SJSA1 (cell line): Measurements from ENCODE around the gene IFT22. TPM values are rescaled to one million over a fixed set of nuclear protein-coding genes. Genes with fewer than 3 reads are reported as not detected.
"Not testable (repeated sequence)": the region's sequence is repeated elsewhere in the genome, so short reads cannot be mapped to it uniquely, and the experiment has no call there.

Source experiments
- DNase-seq, 2 experiments: peaks; one replicate each; pipeline ENCODE4 v3.0.0-alpha.2; 2015 to 2020; ENCODE audit warnings: low spot score in 2 of 2, low read depth in 1 of 2
- H3K27ac ChIP-seq: fragments of 250-450 bp; sonication (Bioruptor Pico); 2 replicates; pipeline ENCODE4 v1.5.1; 2020; ENCODE audit warnings: mild to moderate bottlenecking, moderate library complexity
- H3K27me3 ChIP-seq: fragments of 250-450 bp; sonication (Bioruptor Pico); replicated peaks from 2 replicates; pipeline ENCODE4 v1.5.1; 2020; ENCODE audit warnings: mild to moderate bottlenecking, moderate library complexity
- H3K36me3 ChIP-seq: fragments of 250-450 bp; sonication (Bioruptor Pico); 2 replicates; pipeline ENCODE4 v1.5.1; 2020; ENCODE audit warnings: mild to moderate bottlenecking
- H3K4me1 ChIP-seq: fragments of 250-450 bp; sonication (Bioruptor Pico); replicated peaks from 2 replicates; pipeline ENCODE4 v1.6.1; 2021; ENCODE audit warnings: mild to moderate bottlenecking
- H3K4me3 ChIP-seq: fragments of 250-450 bp; sonication (Bioruptor Pico); 2 replicates; pipeline ENCODE4 v1.5.1; 2020; ENCODE audit warnings: mild to moderate bottlenecking
- H3K9me3 ChIP-seq: fragments of 250-450 bp; sonication (Bioruptor Pico); replicated peaks from 2 replicates; pipeline ENCODE4 v1.5.1; 2020; ENCODE audit warnings: mild to moderate bottlenecking
- total RNA-seq: library from RNA; depleted of rRNA; stranded (reverse); fragments of >200 nt; shearing (Covaris generic); gene quantifications from 2 replicates; pipeline ENCODE4 v1.2.3, GENCODE V29; 2014

Gene IFT22
- total RNA-seq, 1 experiment from 2014 or later, result 20.9 TPM

DNA sequence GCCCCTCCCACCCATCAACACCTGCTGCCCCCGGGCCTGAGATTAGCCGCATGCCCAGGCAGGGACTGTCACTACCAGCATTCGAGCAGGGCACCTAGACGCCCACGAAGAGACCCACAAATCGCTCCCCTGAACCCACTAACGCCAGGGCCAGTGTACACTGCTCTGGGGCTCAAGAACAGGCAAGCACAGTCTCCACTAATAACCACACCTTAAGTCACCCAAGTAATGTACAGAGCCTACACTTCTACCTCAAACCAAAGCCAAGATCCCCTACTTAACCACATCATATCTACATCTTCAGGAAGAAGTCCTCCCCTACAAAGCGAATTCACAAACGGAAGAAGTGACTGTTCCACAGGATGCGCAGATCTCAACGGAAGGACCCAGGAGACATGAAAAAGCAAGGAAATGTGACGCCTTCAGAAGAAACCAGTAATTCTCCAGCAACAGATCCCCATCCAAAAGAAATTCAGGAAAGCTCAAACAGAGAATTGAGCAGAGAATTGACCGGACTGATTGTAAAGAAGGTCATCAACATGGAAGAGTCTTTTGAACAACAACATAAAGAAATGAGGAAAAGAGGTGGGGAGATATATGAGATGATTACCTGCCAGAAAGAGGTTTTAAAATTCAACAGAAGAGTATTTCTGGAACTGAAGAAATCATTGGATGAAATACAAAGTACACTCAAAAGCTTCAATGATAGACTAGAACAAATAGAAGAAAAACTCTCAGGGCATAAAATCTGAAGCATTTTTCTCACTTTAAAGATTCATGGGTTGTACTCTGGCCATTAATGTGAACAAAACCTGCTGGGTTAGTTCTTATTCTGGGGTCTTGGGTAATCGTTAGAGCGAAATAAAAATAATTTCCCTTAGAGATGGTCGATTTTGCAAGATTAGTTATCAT lies 20.9 kb downstream of the IFT22 start:
- no peak overlapping the region for H3K27ac ChIP-seq
- peaks cover 61% of the 10 kb centered on the region for H3K27me3 ChIP-seq
- H3K4me3 ChIP-seq, result no peak overlapping the region
- no peak for DNase-seq
- no peaks in the 10 kb centered on the region for H3K36me3 ChIP-seq
- no peaks in the 10 kb centered on the region for H3K4me1 ChIP-seq
- H3K9me3 ChIP-seq, result peaks cover 30% of the 10 kb centered on the region; the same call in 1 of the 2 replicates

DNA sequence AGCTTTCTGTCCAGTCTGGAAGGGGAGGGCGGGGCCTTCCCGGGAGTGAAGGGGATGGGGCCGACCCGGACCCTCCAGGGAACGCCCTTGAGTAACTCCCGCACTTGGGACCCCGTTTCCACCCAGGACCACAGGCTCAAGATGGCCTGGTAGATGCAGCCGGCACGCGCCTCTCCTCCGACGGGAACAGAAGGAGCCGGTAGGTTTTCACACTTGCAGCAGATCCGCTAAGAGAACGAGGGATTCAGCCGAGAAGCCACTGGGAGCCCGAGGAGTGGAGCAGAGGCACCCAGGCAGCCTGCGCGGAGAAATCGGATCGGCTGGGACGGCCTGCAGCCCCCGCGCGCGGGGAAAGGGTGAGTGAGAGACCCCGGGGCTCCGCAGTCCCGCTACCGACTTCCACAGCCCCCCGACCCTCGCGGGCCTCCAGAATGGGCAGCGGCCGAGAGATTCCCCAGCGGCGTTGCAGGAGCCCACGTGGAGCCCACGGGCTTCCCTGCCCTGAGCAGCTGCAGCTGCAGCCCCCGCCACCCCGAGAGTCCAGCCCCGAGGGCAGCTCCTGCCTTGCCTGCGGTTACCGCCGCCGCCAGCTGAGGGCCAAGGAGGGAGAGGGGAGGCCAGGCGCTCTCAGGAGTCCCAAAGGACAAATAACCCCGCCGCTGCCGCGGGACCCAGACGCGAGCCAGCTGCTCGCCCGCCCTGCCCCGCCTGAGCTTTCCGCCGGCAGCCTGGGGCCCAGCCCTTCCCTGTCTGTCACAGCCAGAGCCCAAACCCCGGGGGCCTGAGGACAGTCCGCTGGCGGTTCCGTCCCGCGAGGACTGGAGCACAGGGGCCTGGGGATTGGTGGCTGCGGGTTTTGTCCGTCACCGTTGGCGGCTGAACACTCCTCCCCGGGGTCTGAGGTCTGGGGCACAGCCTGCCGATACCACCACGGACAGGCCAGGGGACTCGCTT lies 21.8 kb downstream of the IFT22 start:
- Histone ChIP-seq H3K9me3 (peaks cover 28% of the 10 kb centered on the region; the same call in 1 of the 2 replicates), H3K27ac (no peak overlapping the region), H3K4me3 (no peak overlapping the region), H3K27me3 (peaks cover 67% of the 10 kb centered on the region), H3K4me1 (no peaks in the 10 kb centered on the region), H3K36me3 (no peaks in the 10 kb centered on the region)
- no peak for DNase-seq

DNA sequence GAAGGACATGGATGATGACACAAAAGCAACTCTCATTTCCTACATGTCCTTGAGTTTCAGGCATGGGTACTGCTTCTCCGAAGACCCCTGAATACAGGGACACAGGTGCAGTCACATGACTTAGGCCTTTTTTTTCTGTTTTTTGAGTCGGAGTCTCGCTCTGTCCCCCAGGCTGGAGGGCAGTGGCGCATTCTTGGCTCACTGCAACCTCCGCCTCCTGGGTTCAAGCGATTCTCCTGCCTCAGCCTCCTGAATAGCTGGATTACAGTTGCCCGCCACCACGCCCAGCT lies 26.8 kb downstream of the IFT22 start:
- H3K36me3 ChIP-seq, result no peaks in the 10 kb centered on the region
- H3K27ac ChIP-seq, result no peak overlapping the region
- H3K4me3 ChIP-seq, result no peak overlapping the region
- H3K4me1 ChIP-seq, result no peaks in the 10 kb centered on the region
- DNase-seq, result no peak
- peaks cover under 1% of the 10 kb centered on the region; the same call in 1 of the 2 replicates for H3K9me3 ChIP-seq
- H3K27me3 ChIP-seq, result peaks cover 52% of the 10 kb centered on the region

DNA sequence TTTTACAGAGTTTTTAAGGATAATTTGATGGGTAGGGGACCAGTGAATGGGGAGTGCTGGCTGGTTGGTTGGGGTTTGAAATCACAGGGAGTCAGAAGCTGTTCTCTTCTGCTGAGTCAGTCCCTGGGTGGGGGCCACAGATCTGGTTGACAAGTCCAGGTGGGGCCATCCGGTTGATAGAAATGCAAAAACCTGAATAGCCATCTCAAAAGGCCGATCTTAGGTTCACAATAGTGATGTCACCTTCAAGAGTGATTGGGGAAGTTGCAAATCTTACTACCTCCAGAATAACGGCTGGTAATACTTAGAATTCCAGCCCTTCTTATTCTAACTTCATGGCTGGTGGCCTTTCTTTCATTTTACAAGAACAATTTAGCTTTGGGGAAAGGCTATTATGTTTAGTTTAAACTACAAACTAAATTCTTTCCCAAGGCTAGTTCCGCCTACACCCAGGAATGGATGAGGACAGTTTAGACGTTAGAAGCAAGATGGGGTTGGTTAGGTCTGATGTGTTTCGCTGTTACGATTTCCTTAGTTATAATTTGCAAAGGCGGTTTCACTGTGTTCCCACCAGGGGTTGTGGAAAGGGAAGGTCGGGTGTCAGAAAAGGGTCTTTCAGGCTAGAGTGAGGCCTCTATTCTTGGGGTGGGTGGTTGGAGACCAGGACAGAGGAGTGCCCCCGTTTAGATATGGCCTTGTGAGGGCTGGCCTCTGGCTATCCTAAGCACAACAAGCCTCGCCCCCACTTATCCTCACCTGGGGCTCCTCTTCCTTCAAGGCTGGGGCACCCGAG lies 27.4 kb downstream of the IFT22 start:
- Histone ChIP-seq H3K27ac (no peak overlapping the region), H3K4me3 (no peak overlapping the region), H3K4me1 (no peaks in the 10 kb centered on the region), H3K9me3 (no peaks in the 10 kb centered on the region), H3K36me3 (no peaks in the 10 kb centered on the region), H3K27me3 (peaks cover 47% of the 10 kb centered on the region)
- no peak for DNase-seq

DNA sequence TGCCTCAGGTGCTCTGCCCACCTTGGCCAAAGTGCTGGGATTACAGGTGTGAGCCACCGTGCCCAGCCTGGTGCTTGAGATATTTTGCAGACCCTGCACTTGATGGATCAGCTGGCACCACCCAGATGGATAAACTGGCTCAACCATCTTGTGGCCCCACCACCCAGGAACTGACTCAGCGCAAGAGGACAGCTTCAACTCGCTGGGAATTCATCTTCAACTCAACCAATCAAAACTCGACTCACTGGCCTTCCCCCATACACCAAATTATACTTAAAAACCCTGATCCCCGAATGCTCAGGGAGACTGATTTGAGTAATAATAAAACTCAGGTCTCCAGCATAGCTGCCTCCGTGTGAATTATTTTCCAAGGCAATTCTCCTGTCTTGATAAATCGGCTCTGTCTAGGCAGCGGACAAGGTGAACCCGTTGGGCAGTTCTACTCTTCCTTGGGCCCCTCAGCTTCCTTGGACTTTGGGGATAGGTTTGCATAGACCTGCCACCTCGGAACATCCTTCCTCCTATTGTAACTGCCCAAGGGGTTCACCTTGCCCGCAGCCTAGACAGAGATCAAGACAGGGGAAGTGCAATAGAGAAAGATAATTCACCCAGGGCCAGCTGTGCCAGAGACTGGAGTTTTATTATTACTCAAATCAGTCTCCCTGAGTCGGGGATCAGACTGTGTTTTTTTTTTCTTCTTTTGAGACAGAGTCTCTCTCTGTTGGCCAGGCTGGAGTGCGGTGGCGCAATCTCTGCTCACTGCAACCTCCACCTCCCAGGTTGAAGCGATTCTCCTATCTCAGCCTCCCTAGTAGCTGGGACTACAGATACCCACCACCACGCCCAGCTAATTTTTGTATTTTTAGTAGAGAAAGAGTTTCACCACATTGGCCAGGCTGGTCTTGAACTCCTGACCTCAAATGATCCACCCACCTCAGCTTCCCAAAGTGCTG lies 28.3 kb downstream of the IFT22 start:
- H3K27me3 ChIP-seq, result peaks cover 40% of the 10 kb centered on the region
- not testable (repeated sequence) for H3K4me1 ChIP-seq, DNase-seq, H3K36me3 ChIP-seq, H3K9me3 ChIP-seq, H3K27ac ChIP-seq, H3K4me3 ChIP-seq

DNA sequence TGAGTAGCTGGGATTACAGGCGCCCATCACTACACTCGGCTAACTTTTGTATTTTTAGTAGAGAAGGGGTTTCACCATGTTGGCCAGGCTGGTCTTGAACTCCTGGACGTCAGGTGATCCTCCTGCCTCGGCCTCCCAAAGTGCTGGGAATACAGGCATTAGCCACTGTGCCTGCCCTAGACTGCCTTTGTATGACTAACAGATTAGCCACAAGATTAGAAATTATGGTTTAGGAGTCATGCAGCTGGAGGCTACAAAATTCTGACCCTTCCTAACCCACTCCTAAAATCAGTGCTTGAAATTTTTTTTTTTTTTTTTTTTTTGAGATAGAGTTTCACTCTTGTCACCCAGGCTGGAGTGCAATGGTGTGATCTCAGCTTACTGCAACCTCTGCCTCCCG lies 29.0 kb downstream of the IFT22 start:
- H3K9me3 ChIP-seq, H3K4me1 ChIP-seq, H3K36me3 ChIP-seq, H3K27ac ChIP-seq, DNase-seq, H3K4me3 ChIP-seq: not testable (repeated sequence)
- peaks cover 38% of the 10 kb centered on the region for H3K27me3 ChIP-seq

DNA sequence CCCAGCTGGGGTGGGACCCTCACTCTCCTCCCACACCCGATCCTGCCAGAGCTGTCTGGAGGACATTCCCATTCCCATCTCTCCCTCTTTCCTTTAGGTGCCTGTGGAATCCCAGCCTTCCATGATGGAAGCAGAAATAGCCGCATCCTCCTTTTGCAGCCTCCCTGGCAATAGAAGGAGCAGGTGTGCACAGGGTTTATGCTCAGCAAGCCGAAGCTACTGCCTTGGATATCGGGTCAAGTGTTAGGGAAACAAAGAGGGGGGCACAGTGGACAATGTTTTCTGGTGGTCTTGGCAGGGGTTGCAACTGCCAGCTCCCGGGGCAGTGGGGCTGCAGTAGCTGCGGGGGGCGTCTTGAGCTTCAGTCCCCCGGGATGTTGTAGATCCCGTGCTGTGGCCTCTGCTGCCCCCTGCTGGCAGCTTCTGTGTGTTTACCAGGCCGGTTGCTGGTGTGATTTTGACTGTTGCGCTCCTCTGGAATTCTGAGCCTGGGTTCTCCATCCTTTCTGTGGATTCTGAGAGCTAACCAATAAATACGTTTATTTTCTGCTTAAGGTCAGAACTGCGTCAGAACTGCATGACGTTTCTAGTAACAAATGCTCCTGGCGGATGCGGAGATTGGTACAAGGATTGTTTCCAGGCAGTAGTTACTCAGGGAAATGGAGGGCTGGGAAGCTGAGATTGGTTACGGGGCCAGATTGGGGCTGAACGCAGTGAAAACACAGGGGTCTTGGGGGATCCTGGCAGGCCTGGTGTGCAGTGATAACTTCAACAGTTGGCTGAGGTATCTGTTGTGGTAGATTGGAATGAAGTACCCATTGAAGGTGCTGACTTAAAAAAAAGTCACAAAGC lies 31.2 kb downstream of the IFT22 start:
- DNase-seq, result peak; percentile 30 to 57
- not testable (repeated sequence) for H3K4me3 ChIP-seq, H3K4me1 ChIP-seq, H3K27ac ChIP-seq, H3K9me3 ChIP-seq, H3K36me3 ChIP-seq
- H3K27me3 ChIP-seq, result peaks cover 29% of the 10 kb centered on the region

DNA sequence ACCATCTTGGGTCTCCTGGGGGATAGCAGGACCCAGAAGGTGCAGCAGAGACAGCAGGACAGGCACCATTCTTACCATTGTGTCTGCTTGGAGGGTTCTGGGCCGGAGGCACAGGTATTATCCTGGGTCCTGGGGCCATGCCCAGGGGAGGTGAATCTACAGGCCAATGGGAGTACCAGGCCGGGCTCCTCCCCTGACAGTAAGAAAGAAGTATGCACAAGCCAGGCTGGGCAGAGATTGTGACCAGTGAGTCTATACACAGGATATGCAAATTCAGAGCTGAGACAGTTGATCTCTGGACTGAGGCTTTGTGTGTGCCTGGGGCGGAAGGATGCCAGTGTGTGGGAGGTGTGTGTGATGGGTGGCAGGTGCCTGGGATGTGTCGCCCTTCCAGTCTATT lies 31.9 kb downstream of the IFT22 start:
- H3K4me3 ChIP-seq, H3K27ac ChIP-seq, H3K4me1 ChIP-seq, DNase-seq, H3K36me3 ChIP-seq, H3K9me3 ChIP-seq: not testable (repeated sequence)
- peaks cover 24% of the 10 kb centered on the region for H3K27me3 ChIP-seq

DNA sequence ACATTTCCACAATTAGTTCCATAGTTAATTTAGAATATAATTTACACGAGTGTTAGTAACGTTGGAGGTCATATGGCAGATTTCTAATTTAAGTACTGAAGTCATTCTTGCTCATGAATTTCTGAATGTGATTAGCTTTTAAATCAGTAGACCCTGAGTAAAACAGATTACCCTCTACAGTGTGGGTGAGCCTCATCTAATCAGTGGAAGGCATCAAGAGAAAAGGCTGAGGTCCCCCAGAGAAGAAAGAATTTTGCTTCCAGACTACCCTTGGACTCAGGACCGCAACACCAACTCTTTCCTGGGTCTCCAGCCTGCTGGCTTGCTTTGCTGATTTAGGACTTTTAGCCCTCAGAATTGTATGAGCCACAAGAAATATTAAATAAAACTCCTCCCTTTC lies 33.2 kb downstream of the IFT22 start:
- H3K36me3 ChIP-seq, result no peaks in the 10 kb centered on the region
- DNase-seq, result no peak
- peaks cover 18% of the 10 kb centered on the region for H3K27me3 ChIP-seq
- H3K27ac ChIP-seq, result no peak overlapping the region
- H3K4me3 ChIP-seq, result no peak overlapping the region
- H3K9me3 ChIP-seq, result no peaks in the 10 kb centered on the region
- H3K4me1 ChIP-seq, result no peaks in the 10 kb centered on the region

DNA sequence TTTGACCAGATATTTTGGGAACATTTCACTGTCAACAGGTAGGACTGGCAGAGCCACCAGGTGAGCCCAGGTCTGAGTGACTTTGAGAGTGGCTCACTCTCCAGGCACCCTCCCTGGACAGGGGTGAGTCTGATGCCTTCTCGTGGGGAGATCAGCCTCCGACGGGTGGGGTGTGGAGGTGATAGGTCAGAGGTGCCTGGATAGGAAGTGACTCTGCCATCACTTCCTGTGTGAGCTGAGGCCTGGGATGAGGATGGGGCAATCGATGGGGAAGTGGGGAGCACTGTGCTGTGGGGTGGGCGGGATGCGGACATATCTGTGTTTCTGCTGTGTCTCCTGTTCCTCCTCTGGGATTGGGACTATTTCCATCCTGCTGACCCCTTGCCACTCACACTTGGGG lies 34.6 kb downstream of the IFT22 start:
- Histone ChIP-seq H3K27ac (no peak overlapping the region), H3K4me1 (no peaks in the 10 kb centered on the region), H3K4me3 (no peak overlapping the region), H3K9me3 (no peaks in the 10 kb centered on the region), H3K27me3 (peaks cover 9% of the 10 kb centered on the region; the same call in 1 of the 2 replicates), H3K36me3 (no peaks in the 10 kb centered on the region)
- no peak for DNase-seq

DNA sequence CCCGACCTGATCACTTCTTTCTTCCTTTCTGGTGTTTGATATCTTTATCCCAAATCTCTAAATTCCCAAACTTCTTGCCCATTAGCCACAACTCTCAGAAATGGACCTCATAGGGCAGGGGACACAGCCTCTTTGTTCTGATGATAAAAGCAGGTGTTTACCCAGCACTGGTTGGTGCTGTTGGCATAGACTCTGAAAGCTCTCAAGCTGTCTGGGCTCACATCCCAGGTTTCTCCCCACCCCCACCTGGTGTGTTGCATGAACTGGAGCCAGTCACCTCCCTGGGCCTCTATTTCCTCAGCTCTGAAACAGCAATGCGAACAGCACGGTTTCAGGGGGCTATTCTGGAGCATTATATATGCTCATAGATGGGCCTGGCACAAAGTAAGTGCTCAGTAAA lies 35.7 kb downstream of the IFT22 start:
- not testable (repeated sequence) for DNase-seq, H3K4me1 ChIP-seq, H3K9me3 ChIP-seq, H3K4me3 ChIP-seq, H3K36me3 ChIP-seq, H3K27ac ChIP-seq, H3K27me3 ChIP-seq

DNA sequence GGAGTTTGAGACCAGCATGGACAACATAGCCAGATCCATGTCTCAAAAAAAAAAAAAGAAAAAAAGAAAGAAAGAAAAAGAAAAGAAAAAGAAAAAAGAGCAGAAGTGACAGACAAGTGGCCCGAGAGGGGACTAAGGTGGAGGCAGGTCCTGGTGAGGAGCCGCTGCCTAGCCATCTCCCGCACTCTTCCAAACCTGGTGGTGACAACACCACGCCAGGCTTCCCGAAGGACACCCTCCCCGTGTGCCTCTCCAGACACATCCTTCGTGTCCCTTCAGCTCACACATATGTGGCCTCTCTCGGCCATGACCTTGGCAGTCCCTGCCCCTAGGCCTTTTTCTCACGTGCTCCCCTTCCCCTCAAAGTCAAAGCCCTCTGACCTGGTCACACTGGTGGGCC lies 36.4 kb downstream of the IFT22 start:
- Histone ChIP-seq H3K4me1 (no peaks in the 10 kb centered on the region), H3K9me3 (no peaks in the 10 kb centered on the region), H3K36me3 (no peaks in the 10 kb centered on the region), H3K4me3 (no peak overlapping the region), H3K27me3 (no peaks in the 10 kb centered on the region), H3K27ac (no peak overlapping the region)
- no peak for DNase-seq
